HG02973 (cell line): ENCODE measurements around the gene AQP6.
"Not testable (repeated sequence)": the region's sequence is repeated elsewhere in the genome, so short reads cannot be mapped to it uniquely, and the experiment has no call there.

Experiments
- ATAC-seq: cut with Tn5 transposase; IDR thresholded peaks from one replicate; pipeline ENCODE4 v1.9.1; 2021; ENCODE audit warnings: moderate library complexity; ENCODE audit not compliant: unreplicated experiment

AQP6 gene

DNA sequence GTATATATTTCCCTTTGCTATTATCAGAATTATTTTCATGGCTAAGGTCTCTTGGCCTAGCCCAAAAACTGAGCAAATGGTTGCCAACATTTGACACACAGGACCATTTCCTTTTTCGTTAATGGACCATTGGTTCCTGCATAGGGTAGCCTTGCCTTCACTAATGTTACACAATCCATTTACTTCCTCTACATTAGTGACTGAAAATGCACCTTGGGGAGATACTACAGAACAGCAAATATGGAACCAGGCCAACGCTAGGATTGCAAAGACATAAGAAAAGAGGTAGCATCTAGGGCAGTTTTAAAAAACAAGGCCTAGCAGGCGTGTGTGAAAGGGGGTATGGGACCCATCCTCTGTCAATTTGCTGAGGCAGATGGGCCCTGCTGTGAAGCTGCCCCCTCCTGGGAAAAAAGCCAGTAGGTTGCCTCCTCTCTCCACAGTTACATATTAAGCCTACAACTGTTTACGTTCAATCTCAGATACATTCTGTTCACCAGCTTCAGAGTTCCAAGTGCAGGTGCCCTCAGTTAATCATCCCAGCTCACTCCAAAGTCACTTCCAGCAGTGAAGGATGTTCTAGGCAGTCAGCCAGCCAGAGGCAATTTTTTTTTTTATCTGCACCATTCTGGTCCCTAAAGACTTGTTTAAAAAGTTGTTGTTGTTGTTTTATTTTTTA, 15.0 kb downstream of the AQP6 start:
- no peak for ATAC-seq

DNA sequence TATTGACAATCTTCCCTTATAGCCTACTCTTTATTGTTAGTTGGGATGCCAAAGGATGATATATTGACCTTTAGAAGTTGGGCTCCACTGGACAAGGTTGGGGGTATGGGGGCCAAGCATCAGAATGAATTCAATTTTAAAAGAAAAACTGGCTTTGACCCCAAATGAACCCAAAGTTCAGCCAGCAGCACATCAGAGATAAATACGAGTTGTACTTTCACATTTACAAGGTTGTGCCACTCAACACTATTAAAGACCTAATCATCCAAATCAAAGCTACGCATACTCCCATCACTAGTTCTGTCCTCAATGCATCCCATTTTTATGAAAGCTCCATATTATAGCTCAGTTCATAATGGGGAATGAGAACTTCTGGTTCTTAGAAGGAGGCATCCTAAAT, 16.7 kb downstream of the AQP6 start:
- not testable (repeated sequence) for ATAC-seq

DNA sequence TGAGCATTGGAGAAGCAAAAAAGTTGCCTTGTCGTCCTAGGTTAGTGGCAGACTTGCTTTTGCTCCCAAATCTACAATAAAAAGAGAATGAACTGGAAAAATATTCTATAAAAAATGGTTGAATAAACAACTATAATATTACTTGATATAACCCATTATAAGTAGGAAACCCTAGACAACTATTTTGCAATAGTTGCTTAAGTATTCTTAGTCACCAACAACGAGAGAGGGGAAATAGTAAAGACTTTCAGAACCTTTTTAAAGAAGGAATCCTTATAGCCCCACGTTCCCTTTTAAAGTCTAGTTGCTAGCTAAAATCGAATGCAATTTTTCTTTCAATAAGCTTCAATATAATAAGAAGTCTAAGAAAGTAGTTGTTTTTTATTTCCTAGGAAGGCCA, 17.5 kb downstream of the AQP6 start:
- no peak for ATAC-seq

DNA sequence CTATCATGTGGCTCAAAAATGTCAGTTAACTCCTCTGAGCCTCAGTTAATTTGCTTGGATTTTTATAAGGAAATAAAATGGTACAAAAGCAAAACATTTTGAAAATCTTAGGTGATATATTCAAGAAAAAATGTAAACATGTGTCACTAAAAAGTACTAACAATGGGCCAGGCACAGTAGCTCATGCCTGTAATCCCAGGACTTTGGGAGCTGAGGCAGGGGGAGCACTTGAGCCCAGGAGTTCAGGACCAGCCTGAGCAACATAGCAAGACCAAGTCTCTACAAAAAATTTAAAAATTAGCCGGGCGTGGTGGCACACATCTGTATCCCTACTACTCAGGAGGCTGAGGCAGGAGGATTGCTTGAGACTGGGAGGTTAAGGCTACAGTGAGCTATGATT, 25.7 kb downstream of the AQP6 start:
- ATAC-seq: no peak

DNA sequence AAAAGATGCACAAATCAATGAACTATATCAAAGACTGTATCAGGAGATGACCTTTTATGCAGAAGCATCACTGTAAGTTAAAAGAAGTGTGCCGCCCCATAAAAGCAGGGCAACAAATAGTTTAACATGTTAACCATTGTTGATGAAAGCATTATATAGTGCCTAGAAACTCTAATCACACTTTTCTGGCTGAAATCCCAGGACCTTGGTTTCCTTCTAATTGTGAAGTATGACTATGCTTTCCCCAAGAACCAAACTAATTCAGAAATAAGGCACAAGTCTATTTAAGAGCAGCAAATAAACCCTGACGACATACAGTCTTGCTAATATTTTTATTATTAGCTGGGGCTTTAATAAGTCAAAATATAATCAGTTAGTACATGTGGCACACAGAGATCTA, 30.8 kb downstream of the AQP6 start:
- no peak for ATAC-seq

DNA sequence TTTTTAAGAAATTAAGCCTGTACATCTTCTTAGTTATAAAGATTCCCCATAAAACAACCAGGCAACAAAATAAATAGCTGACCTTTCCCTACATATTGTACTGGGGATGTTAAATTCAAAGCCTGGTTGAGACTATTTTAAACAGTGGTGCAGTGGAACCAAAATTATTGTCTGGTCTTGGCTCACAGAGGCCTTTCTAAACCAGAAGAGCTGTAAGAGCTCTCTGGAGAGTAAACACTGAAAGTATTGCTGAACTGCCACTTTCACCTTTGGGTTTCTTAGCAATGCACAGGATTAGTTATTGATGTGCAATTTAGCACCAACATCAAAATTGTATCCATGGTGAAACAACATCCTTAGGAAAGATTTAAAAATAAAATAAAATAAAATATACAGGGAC, 31.9 kb downstream of the AQP6 start:
- ATAC-seq: no peak

DNA sequence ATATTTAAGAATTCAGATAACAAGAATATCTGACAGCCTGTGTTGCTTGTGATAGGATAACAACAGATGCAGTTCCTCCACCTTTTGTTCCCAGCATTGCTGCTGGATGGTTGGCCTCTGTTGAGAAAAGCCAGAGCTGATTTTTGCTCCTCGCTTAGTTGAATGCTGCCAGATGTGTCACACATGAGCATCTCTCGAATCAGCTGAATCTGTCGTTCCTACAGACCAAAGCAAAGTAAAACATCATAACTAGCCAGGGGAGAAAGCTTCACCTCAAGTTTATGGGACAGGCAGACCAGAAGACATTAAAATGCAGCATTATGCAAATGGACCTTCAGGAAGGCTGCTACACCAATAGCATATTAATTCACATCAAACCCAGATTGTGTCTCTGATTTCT, 32.4 kb downstream of the AQP6 start:
- no peak for ATAC-seq

DNA sequence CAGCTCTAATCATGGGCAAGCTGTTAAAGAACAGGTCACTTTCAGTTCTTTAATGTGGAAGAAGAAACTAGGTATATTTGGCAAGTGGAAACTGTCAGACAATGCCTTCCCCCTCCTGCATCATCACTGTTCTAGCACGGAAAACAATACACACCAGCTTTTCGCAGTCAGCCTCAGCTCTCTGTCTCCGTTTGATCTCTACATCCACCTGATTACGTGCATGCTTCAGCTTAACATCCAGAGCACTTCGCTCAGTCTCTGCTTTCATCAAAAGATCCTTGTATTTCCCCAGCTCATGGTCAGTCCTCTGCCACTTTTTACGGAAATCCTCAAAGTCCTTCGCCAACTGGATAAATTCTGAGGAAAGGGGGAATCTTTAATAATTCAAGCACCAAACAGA, 33.5 kb downstream of the AQP6 start:
- no peak for ATAC-seq

DNA sequence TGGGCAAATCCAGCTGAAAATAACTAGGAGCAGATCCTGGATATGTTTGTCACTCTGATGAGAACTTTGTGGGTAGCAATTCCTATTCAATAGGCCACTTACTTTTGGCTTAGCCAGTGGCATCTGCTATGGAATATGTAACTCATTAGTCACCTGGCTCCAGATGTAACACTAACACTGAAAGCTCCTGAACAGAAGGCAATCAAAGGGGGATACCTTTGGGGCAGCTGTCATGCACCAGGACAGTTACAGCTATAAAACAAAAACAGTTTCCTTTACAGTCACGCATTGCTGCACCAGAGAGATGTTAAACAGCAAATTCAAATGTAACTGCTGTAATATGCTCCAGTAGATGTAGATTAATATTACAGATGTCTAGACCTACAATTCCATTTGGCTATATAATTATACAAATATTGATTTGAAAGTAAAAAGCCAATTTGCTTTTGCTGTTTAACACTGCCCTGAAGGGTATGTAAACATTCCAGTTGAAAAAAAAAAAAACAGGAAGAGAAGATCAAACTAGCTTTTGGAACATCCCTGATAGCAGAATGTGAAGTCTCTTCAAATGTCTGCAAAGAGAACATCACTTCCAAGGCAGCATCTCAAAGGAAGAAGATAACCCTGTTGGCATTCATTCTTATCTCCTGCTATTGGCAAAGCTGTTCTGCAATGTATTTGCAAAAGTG, 34.2 kb downstream of the AQP6 start:
- no peak for ATAC-seq

DNA sequence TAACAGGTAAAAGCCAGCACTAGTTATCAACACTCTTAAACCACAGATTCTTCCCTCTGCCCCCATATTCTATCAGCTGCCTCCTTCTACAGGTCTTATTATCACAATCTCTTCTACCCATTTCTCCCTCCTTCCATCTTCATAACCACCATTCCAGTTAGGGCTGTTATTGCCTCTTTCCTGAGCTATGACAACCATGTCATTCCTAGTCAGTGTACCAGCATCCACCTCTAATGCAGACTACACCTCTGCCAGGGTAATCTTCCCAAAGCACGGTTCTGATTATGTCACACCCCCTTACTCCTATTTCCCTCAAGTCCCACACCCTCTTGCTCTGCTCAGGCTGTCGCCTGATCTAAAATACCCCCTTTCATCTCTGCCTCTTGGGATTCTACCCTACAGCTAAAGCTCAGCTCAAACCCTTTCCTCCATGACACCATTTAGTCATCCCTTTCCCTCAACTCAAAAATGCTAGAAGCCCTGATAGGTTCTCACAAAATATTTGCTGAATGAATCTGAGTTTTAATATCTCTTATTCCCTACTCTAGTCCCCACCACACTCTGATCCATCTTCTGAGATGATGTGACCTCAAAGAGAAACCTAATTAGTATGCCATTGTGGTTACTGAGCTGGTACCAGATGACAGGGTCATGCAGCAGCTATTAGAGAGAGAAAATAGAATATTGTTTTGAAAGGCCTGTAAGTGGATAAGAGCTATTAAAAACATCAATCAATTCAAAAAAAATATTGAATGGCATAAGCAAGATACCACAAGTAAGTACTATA, 40.8 kb downstream of the AQP6 start:
- no peak for ATAC-seq

DNA sequence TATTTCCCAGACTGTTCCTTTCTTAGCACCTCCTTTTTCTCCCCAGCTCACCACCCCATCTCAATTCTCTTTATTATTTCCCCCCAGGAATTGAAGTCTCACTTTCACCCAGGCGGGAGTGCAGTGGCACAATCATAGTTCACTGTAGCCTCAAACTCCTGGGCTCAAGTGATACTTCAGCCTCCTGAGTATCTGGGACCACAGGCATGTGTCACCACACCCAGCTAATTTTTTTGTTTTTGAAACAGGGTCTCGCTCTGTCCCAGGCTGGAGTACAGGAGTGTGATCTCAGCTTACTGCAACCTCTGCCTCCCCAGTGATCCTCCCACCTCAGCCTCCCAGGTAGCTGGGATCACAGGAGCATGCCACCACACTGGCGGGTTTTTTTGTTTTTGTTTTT, 41.6 kb downstream of the AQP6 start:
- ATAC-seq: no peak

DNA sequence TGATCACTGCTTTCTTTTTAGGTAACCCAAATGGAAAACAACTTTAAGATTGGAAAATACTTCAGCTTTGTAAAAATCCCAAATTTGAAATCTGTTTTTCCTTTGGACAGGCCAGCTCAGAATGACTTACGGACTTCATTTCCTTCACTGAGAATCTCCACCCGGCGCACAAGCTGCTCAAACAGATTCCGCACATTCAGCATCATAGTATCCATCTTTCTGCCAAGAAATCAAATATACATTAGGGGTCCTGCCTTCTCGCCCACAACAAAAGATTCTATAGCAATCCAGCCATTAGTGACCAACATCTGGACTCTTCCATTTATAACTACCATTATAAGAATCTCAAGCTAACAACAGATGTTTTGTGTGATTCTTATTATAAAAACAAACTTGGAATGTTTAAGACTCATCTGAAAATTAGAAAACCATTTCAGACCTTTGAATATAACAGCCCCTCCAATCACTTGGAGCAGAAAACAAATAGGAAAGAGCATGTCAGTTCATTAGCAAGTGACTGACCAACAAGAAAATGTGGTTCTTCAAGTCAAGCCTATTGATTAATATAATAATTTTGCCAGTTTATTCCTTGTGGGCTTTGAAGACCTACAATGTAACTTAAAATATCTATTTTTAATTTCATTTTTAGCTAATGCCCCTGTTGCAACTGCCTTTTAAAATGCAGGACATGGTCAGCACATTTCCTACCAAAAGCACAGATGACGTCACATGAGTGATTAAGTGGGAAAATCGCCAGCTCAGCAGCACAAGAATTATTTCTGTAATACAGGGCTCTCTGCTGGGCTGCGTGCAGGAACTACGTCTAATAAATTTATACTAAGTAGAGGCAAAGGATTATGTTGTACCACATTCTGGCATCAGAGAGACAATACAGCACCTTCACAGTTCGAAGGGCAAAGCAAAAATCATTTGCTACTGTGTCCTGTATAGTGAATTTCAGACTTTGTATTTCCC, 44.0 kb downstream of the AQP6 start:
- ATAC-seq: no peak

DNA sequence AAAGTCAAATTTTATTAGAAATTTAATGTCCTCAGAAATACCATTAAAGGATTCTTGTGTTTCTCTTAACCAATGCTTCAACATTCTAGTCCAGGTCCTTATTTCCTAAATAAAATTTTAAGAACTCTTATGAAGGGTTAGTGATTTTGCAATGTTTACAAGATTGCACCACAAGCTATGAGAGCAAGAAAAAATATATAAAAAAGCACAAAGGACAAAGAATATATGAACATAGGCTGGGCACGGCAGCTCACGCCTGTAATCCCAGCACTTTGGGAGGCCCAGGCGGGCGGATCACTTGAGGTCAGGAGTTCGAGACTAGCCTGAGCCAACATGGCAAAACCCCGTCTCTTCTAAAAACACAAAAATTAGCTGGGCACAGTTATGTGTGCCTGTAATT, 44.9 kb downstream of the AQP6 start:
- no peak for ATAC-seq

DNA sequence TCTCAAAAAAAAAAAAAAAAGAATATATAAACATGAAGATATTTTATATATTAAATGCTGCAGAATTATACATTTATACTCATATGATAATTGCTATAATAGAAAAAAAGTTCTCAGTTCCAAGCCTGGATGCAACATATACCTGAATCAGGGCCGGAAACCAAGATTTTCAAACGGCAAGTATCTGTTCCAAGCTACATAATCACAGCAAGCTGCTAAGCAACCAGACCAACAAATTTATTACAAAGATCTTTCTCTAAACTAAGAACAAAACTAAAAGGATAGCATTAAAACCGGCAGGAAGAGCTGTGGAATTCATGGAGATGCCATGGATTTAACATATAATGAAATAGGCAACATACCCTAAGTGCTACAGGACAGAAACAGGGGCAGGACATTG, 45.4 kb downstream of the AQP6 start:
- ATAC-seq: no peak

DNA sequence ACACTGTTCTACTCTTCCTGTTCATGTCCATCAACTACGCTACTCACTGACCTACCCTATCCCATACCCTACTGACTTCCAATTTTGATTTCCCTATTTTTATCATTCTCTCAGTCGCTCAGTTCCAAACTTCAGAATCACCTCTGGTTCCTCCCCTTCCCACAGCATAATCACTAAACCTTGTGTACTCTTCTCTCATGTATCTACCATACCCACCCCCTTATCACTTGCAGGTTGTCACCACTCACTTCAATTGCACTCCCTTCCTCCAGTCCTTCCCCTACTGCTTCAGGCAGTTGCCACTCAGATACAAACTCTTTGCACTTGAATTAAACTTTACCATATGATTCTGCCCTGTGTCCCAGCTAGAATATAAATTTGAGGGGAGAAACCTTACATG, 46.2 kb downstream of the AQP6 start:
- no peak for ATAC-seq

DNA sequence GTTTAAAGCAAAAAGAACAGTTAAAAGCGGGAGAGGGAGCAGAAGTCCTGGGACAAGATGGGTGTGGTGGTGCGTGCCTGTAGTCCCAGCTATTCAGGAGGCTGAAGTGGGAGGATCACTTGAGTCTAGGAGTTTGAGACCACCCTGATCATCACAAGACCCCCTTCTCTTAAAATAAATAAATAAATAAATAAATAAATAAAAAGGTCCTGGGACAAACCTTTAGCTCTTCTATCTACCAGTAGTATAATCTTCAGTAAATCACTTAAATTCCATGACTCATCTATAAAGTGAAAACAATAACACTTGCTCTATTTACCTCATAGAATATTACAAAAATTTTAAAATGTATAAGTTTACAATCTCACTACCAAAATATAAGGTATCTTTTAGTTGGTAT, 46.8 kb downstream of the AQP6 start:
- ATAC-seq: no peak

DNA sequence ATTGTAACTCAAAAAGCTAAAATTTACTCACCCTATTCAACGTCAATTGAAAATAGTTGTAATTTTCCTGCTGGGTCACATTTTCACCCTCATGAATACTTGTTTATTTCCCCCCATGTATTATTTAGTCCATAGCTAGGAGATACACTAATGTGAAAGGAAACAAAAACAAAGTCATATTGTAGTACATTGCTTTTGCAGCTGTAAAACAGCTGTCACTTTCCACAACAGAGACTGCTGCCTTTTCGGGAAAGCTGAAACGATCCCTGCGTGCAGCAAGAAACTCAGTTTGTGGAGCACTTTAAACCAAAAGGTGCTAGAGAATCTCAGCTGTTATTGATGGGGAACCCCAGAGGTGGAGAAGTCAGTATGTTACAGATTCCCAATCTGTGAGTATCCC, 48.3 kb downstream of the AQP6 start:
- ATAC-seq: no peak

DNA sequence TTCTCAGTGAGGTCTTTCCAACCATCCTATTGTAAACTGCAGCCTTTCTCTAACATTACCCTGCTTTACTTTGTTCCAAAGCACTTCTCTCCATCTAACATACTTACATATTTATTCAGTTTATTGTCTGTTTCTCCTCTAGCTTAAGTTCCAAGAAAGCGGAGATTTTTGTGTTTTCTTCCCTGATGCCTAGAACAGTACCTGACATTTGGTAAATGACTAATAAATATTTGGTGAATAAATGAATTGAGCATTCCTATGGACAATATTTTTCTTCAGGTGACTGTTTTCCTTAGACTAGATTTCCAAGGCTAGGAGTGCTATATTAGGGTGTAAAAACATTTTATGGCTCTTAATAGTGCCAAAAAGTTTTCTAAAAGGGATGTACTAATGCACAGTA, 50.2 kb downstream of the AQP6 start:
- no peak for ATAC-seq

DNA sequence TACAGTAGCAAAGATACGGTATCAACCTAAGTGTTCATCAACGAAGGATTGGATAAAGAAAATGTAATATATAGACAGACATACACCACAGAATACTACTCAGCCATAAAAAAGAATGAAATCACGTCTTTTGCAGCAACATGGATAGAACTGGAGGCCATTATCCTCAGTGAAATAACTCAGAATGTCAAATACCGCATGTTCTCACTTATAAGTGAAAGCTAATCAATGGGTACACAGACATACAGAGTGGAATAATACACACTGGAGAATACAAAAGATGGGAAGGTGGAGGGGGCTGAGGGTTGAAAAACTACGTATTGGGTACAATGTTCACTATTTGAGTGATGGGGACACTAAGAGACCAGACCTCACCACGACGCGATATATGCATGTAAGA, 51.5 kb downstream of the AQP6 start:
- ATAC-seq: no peak

DNA sequence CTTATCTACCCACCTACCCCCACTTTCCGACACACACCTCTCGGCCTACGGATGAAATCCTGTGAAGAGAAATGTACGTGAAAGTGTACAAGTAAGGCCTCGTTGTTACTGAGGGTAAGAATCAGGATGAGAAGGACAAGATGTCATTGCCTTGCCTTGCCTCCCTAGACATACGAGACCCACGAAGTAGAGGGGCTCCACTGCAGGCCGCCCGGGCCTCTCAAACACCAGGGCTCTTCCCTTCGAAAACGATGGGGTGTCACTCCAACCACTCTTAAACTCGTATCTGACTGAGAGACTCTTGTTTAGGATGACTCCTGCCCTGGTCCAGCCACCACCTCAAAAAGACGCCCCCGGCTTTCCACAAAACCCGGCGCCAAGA, 52.0 kb downstream of the AQP6 start:
- no peak for ATAC-seq
